K562 (cell line): ENCODE data around the gene TERC. TPM values are rescaled to one million over a fixed set of nuclear protein-coding genes. Genes with fewer than 3 reads are reported as not detected.

ENCODE experiments used
- CBX3 ChIP-seq, 2 experiments: IDR thresholded peaks; 1 replicate in 1 of 2; 2 replicates in 1 of 2; pipeline ENCODE4 v1.6.1; 2012; ENCODE audit warnings: inconsistent platforms in 2 of 2, low read length in 2 of 2, borderline replicate concordance in 1 of 2, control low read depth in 1 of 2
- CHD4 ChIP-seq: fragments of 200-600 bp; sonication (generic); IDR thresholded peaks from 3 replicates; pipeline ENCODE4 v1.6.1; 2012; ENCODE audit warnings: low read depth, mild to moderate bottlenecking, mixed read lengths, low read length, inconsistent platforms; ENCODE audit not compliant: insufficient read depth, insufficient replicate concordance, poor library complexity, severe bottlenecking
- ELF4 ChIP-seq: fragments of 450-650 bp; formaldehyde crosslinking; IDR thresholded peaks from 2 replicates; pipeline ENCODE4 v1.4.0; 2022; ENCODE audit warnings: missing genetic modification characterization
- ETV6 ChIP-seq, 3 experiments: fragments of 150-350 bp in 1 of 3; sonication (generic) in 1 of 3; formaldehyde crosslinking in 1 of 3; IDR thresholded peaks; 2 replicates each; pipeline versions ENCODE4 v1.6.1 to v1.8.0; 2014 to 2022; ENCODE audit warnings: borderline replicate concordance in 2 of 3, low read depth in 2 of 3, antibody characterized with exemption in 1 of 3, low read length in 1 of 3, mild to moderate bottlenecking in 1 of 3, missing genetic modification reagents in 1 of 3
- FOXK1 ChIP-seq: sonication (generic); formaldehyde crosslinking; IDR thresholded peaks from 2 replicates; pipeline ENCODE4 v1.8.0; 2022; ENCODE audit warnings: missing genetic modification reagents, mild to moderate bottlenecking, borderline replicate concordance
- FOXM1 ChIP-seq, 2 experiments: fragments of 450-650 bp in 1 of 2; sonication (generic) in 1 of 2; formaldehyde crosslinking in 1 of 2; IDR thresholded peaks; 2 replicates each; pipeline versions ENCODE4 v1.6.1 to v1.9.0; 2017 to 2022; ENCODE audit warnings: low read depth in 2 of 2, mild to moderate bottlenecking in 2 of 2, missing genetic modification reagents in 1 of 2, moderate library complexity in 1 of 2
- GTF2F1 ChIP-seq: IDR thresholded peaks from 2 replicates; pipeline ENCODE4 v1.6.1; 2011; ENCODE audit warnings: low read depth, low read length, improper control_type of control experiment
- HNRNPLL ChIP-seq: fragments of 200-400 bp; formaldehyde crosslinking; IDR thresholded peaks from 2 replicates; pipeline ENCODE4 v1.6.1; 2017; ENCODE audit warnings: low read length, low read depth, mild to moderate bottlenecking; ENCODE audit not compliant: poor library complexity, severe bottlenecking
- KAT8 ChIP-seq: fragments of 450-650 bp; IDR thresholded peaks from 2 replicates; pipeline ENCODE4 v1.6.1; 2016; ENCODE audit warnings: low read depth, mild to moderate bottlenecking
- KLF1 ChIP-seq: fragments of 450-650 bp; IDR thresholded peaks from 2 replicates; pipeline ENCODE4 v1.6.1; 2016; ENCODE audit warnings: missing genetic modification characterization, missing compliant biosample characterization
- NR2C1 ChIP-seq, 2 experiments: fragments of 450-650 bp; IDR thresholded peaks; 2 replicates each; pipeline ENCODE4 v1.6.1; 2017; ENCODE audit warnings: mild to moderate bottlenecking in 2 of 2, antibody characterized with exemption in 1 of 2, inconsistent platforms in 1 of 2, missing compliant biosample characterization in 1 of 2, missing genetic modification characterization in 1 of 2
- PHB ChIP-seq: fragments of 250-450 bp; sonication (Bioruptor Pico); IDR thresholded peaks from 2 replicates; pipeline ENCODE4 v1.5.0; 2021
- RBM17 ChIP-seq: fragments of 200-400 bp; formaldehyde crosslinking; IDR thresholded peaks from 2 replicates; pipeline ENCODE4 v1.6.1; 2017; ENCODE audit warnings: low read depth, mild to moderate bottlenecking, low read length, borderline replicate concordance
- XRCC4 ChIP-seq: IDR thresholded peaks from one replicate; pipeline ENCODE4 v1.6.1; 2011; ENCODE audit not compliant: insufficient read depth, insufficient read length; ENCODE audit errors: extremely low read depth
- ZBTB40 ChIP-seq, 2 experiments: fragments of 450-650 bp in 1 of 2; sonication (generic) in 1 of 2; formaldehyde crosslinking in 1 of 2; IDR thresholded peaks; 2 replicates each; pipeline versions ENCODE4 v1.7.1 to v1.9.0; 2016 to 2022; ENCODE audit warnings: inconsistent platforms in 1 of 2, mild to moderate bottlenecking in 1 of 2, missing genetic modification reagents in 1 of 2
- ZNF75A ChIP-seq: fragments of 450-650 bp; formaldehyde crosslinking; IDR thresholded peaks from 2 replicates; pipeline ENCODE4 v1.4.0; 2020; ENCODE audit warnings: mild to moderate bottlenecking
- polyA plus RNA-seq, 8 experiments: library from polyadenylated mRNA; depleted of rRNA in 4 of 8; stranded (reverse) in 5 of 8; unstranded in 3 of 8; fragments of >200 nt; fragmentation: Nextera tagmentation in 2 of 8; fragmentation: Illumina TruSeq in 1 of 8; extraction: Ambion mirVana in 2 of 8; extraction: Trizol in 1 of 8; gene quantifications; 2 replicates each; pipeline versions ENCODE4 v1.2.1 to v1.2.3, GENCODE V29; 2011 to 2014; ENCODE audit warnings: inconsistent platforms in 1 of 8, missing spikeins in 1 of 8
- total RNA-seq, 7 experiments: library from RNA; depleted of rRNA in 6 of 7; stranded (reverse); fragments of >200 nt in 6 of 7; fragmentation: Illumina TruSeq in 2 of 7; extraction: Trizol in 2 of 7; gene quantifications; 2 replicates each; pipeline versions ENCODE4 v1.2.1 to v1.2.3, GENCODE V29; 2011 to 2021; ENCODE audit warnings: low replicate concordance in 1 of 7

TERC gene
- total and polyA plus RNA-seq, 9 of the 15 experiments (the other 6 are each of a cell fraction or from before 2014, with no cell fraction given): 0.77 to 234 (median 27.9) TPM; not detected in 3

GRCh38 chr3:169764882-169765612, at the start of gene TERC (continued):
- TF ChIP-seq KLF1 (tag): peak; percentile 64; the same call in 1 of the 2 replicates
- TF ChIP-seq ZNF75A (CRISPR knock-in tag): 0 out of 2 replicates have a peak, but pooled peaks have one; percentile 21
- peak in 1 of 2 experiments; percentile 47; a peak in 2 of 3 replicates for TF ChIP-seq CBX3 (IDR thresholded peaks at IDR 0.05; ENCODE audit: borderline replicate concordance in 1 of 2, low read length in 2 of 2)
- TF ChIP-seq HNRNPLL: peak; percentile 88
- TF ChIP-seq PHB (CRISPR knock-in tag): 0 out of 2 replicates have a peak, but pooled peaks have one; percentile 46
- peak; percentile 80; the same call in 1 of the 2 replicates for TF ChIP-seq ELF4 (CRISPR knock-in tag)
- no peak for TF ChIP-seq XRCC4
- TF ChIP-seq ETV6 (IDR thresholded peaks at IDR 0.05; ENCODE audit: borderline replicate concordance in 1 of 2, low read depth in 2 of 2, low read length in 1 of 2): peak; percentile 92 to 96; a peak in 3 of 4 replicates
- no peak for TF ChIP-seq ETV6 (CRISPR knock-in tag; IDR thresholded peaks at IDR 0.05; ENCODE audit: borderline replicate concordance)
- TF ChIP-seq NR2C1 (IDR thresholded peaks at IDR 0.05): no peak; the same call in 1 of the 2 replicates
- peak; percentile 40; the same call in 1 of the 2 replicates for TF ChIP-seq NR2C1 (tag; IDR thresholded peaks at IDR 0.05)
- no peak for TF ChIP-seq CHD4
- TF ChIP-seq ZBTB40 (IDR thresholded peaks at IDR 0.05): peak; percentile 92
- no peak for TF ChIP-seq ZBTB40 (CRISPR knock-in tag; IDR thresholded peaks at IDR 0.05)
- TF ChIP-seq FOXK1 (CRISPR knock-in tag): no peak
- no peak for TF ChIP-seq RBM17
- TF ChIP-seq FOXM1 (IDR thresholded peaks at IDR 0.05; ENCODE audit: low read depth): 0 out of 2 replicates have a peak, but pooled peaks have one; percentile 39
- no peak for TF ChIP-seq FOXM1 (CRISPR knock-in tag; IDR thresholded peaks at IDR 0.05; ENCODE audit: low read depth)
- no peak for TF ChIP-seq KAT8
- no peak for TF ChIP-seq GTF2F1
